ENCODE measurements around the gene ATP1B4.

Gene ATP1B4

GRCh38 chrX:120358737-120359456 lies 3.0 kb upstream of the ATP1B4 start:
- Mint-ChIP-seq H3K4me3 (no peak overlapping the region), H3K36me3 (ENCODE audit: low read depth) (no peaks in the 10 kb centered on the region), H3K4me1 (ENCODE audit: low read depth) (no peaks in the 10 kb centered on the region), H3K27me3 (ENCODE audit: low read depth) (peaks cover 4% of the 10 kb centered on the region), H3K27ac (no peak overlapping the region), H3K9me3 (no peaks in the 10 kb centered on the region)

GRCh38 chrX:120365320-120365719 lies 3.4 kb downstream of the ATP1B4 start:
- Mint-ChIP-seq H3K27me3 (ENCODE audit: low read depth) (peaks cover 4% of the 10 kb centered on the region), H3K4me3 (no peak overlapping the region), H3K27ac (no peak overlapping the region), H3K9me3 (no peaks in the 10 kb centered on the region), H3K4me1 (ENCODE audit: low read depth) (no peaks in the 10 kb centered on the region), H3K36me3 (ENCODE audit: low read depth) (no peaks in the 10 kb centered on the region)

- H3K27ac Mint-ChIP-seq: no peak overlapping the region
- H3K36me3 Mint-ChIP-seq (ENCODE audit: low read depth): no peaks in the 10 kb centered on the region
- H3K9me3 Mint-ChIP-seq: no peaks in the 10 kb centered on the region
- no peaks in the 10 kb centered on the region for H3K4me1 Mint-ChIP-seq (ENCODE audit: low read depth)
- H3K27me3 Mint-ChIP-seq (ENCODE audit: low read depth): peaks cover 4% of the 10 kb centered on the region
- no peak overlapping the region for H3K4me3 Mint-ChIP-seq
Measured at GRCh38 chrX:120365968-120366367, 4.1 kb downstream of the ATP1B4 start.

GRCh38 chrX:120366794-120367193 lies 4.9 kb downstream of the ATP1B4 start:
- Mint-ChIP-seq H3K9me3 (no peaks in the 10 kb centered on the region), H3K27ac (no peak overlapping the region), H3K4me1 (ENCODE audit: low read depth) (no peaks in the 10 kb centered on the region), H3K36me3 (ENCODE audit: low read depth) (no peaks in the 10 kb centered on the region), H3K4me3 (no peak overlapping the region), H3K27me3 (ENCODE audit: low read depth) (peaks cover 4% of the 10 kb centered on the region)

- Mint-ChIP-seq H3K9me3 (no peaks in the 10 kb centered on the region), H3K4me1 (ENCODE audit: low read depth) (no peaks in the 10 kb centered on the region), H3K27ac (no peak overlapping the region), H3K27me3 (ENCODE audit: low read depth) (peaks cover 4% of the 10 kb centered on the region), H3K4me3 (no peak overlapping the region), H3K36me3 (ENCODE audit: low read depth) (no peaks in the 10 kb centered on the region)
Measured at GRCh38 chrX:120367402-120368109, 5.7 kb downstream of the ATP1B4 start.

GRCh38 chrX:120372667-120373370 lies 10.9 kb downstream of the ATP1B4 start:
- H3K9me3 Mint-ChIP-seq: no peaks in the 10 kb centered on the region
- H3K27me3 Mint-ChIP-seq (ENCODE audit: low read depth): no peaks in the 10 kb centered on the region
- no peak overlapping the region for H3K27ac Mint-ChIP-seq
- H3K36me3 Mint-ChIP-seq (ENCODE audit: low read depth): no peaks in the 10 kb centered on the region
- no peaks in the 10 kb centered on the region for H3K4me1 Mint-ChIP-seq (ENCODE audit: low read depth)
- no peak overlapping the region for H3K4me3 Mint-ChIP-seq

- Mint-ChIP-seq H3K27ac (no peak overlapping the region), H3K4me3 (no peak overlapping the region), H3K36me3 (ENCODE audit: low read depth) (no peaks in the 10 kb centered on the region), H3K9me3 (no peaks in the 10 kb centered on the region), H3K27me3 (ENCODE audit: low read depth) (peaks cover under 1% of the 10 kb centered on the region), H3K4me1 (ENCODE audit: low read depth) (peaks cover 4% of the 10 kb centered on the region)
Measured at GRCh38 chrX:120377179-120377578, 15.3 kb downstream of the ATP1B4 start.

GRCh38 chrX:120377715-120378114 lies 15.8 kb downstream of the ATP1B4 start:
- H3K4me1 Mint-ChIP-seq (ENCODE audit: low read depth): peaks cover 4% of the 10 kb centered on the region
- no peaks in the 10 kb centered on the region for H3K9me3 Mint-ChIP-seq
- H3K27ac Mint-ChIP-seq: no peak overlapping the region
- H3K4me3 Mint-ChIP-seq: no peak overlapping the region
- no peaks in the 10 kb centered on the region for H3K36me3 Mint-ChIP-seq (ENCODE audit: low read depth)
- peaks cover 5% of the 10 kb centered on the region for H3K27me3 Mint-ChIP-seq (ENCODE audit: low read depth)

GRCh38 chrX:120378570-120378969 lies 16.7 kb downstream of the ATP1B4 start:
- Mint-ChIP-seq H3K36me3 (ENCODE audit: low read depth) (no peaks in the 10 kb centered on the region), H3K9me3 (no peaks in the 10 kb centered on the region), H3K4me1 (ENCODE audit: low read depth) (peaks cover 4% of the 10 kb centered on the region), H3K27ac (no peak overlapping the region), H3K27me3 (ENCODE audit: low read depth) (peaks cover 9% of the 10 kb centered on the region), H3K4me3 (no peak overlapping the region)

- Mint-ChIP-seq H3K36me3 (ENCODE audit: low read depth) (no peaks in the 10 kb centered on the region), H3K4me3 (no peak overlapping the region), H3K27me3 (ENCODE audit: low read depth) (peaks cover 9% of the 10 kb centered on the region), H3K9me3 (no peaks in the 10 kb centered on the region), H3K27ac (no peak overlapping the region), H3K4me1 (ENCODE audit: low read depth) (peaks cover 4% of the 10 kb centered on the region)
Measured at GRCh38 chrX:120379937-120380681, 18.2 kb downstream of the ATP1B4 start.

- H3K4me3 Mint-ChIP-seq: no peak overlapping the region
Measured at GRCh38 chrX:120380699-120381098, 18.8 kb downstream of the ATP1B4 start.

GRCh38 chrX:120401301-120401700 lies 39.4 kb downstream of the ATP1B4 start:
- H3K27ac Mint-ChIP-seq: no peak overlapping the region
- H3K36me3 Mint-ChIP-seq (ENCODE audit: low read depth): no peaks in the 10 kb centered on the region

More at GRCh38 chrX:120380699-120381098, 18.8 kb downstream of the ATP1B4 start:
- peaks cover 4% of the 10 kb centered on the region for H3K4me1 Mint-ChIP-seq (ENCODE audit: low read depth)
- no peak overlapping the region for H3K27ac Mint-ChIP-seq
- peaks cover 9% of the 10 kb centered on the region for H3K27me3 Mint-ChIP-seq (ENCODE audit: low read depth)
- no peaks in the 10 kb centered on the region for H3K36me3 Mint-ChIP-seq (ENCODE audit: low read depth)
- no peaks in the 10 kb centered on the region for H3K9me3 Mint-ChIP-seq

GRCh38 chrX:120402369-120402768 lies 40.5 kb downstream of the ATP1B4 start:
- Mint-ChIP-seq H3K36me3 (ENCODE audit: low read depth) (no peaks in the 10 kb centered on the region), H3K4me1 (ENCODE audit: low read depth) (no peaks in the 10 kb centered on the region), H3K4me3 (no peak overlapping the region), H3K27ac (no peak overlapping the region), H3K9me3 (no peaks in the 10 kb centered on the region), H3K27me3 (ENCODE audit: low read depth) (peaks cover 5% of the 10 kb centered on the region)

More at GRCh38 chrX:120401301-120401700, 39.4 kb downstream of the ATP1B4 start:
- H3K9me3 Mint-ChIP-seq: no peaks in the 10 kb centered on the region
- H3K27me3 Mint-ChIP-seq (ENCODE audit: low read depth): peaks cover 5% of the 10 kb centered on the region
- H3K4me1 Mint-ChIP-seq (ENCODE audit: low read depth): no peaks in the 10 kb centered on the region
- no peak overlapping the region for H3K4me3 Mint-ChIP-seq

GRCh38 chrX:120406638-120407037 lies 44.7 kb downstream of the ATP1B4 start:
- Mint-ChIP-seq H3K4me3 (no peak overlapping the region), H3K27me3 (ENCODE audit: low read depth) (no peaks in the 10 kb centered on the region), H3K27ac (no peak overlapping the region), H3K36me3 (ENCODE audit: low read depth) (no peaks in the 10 kb centered on the region), H3K4me1 (ENCODE audit: low read depth) (no peaks in the 10 kb centered on the region), H3K9me3 (peaks cover 4% of the 10 kb centered on the region)
